HG03442 (cell line): ENCODE results near the gene MCRS1.

Source experiments
- ATAC-seq: cut with Tn5 transposase; IDR thresholded peaks from one replicate; pipeline ENCODE4 v1.9.1; 2021; ENCODE audit warnings: mild to moderate bottlenecking, moderate library complexity; ENCODE audit not compliant: unreplicated experiment

The MCRS1 gene

GRCh38 chr12:49582850-49583249 is 14.9 kb upstream of the MCRS1 start:
- ATAC-seq, result no peak

GRCh38 chr12:49582201-49582600 is 14.3 kb upstream of the MCRS1 start:
- no peak for ATAC-seq

- ATAC-seq, result no peak
Observed at GRCh38 chr12:49580572-49581535, 12.9 kb upstream of the MCRS1 start.

GRCh38 chr12:49578471-49579112 is 10.7 kb upstream of the MCRS1 start:
- ATAC-seq, result no peak

- ATAC-seq, result no peak
Observed at GRCh38 chr12:49577589-49578315, 9.8 kb upstream of the MCRS1 start.

GRCh38 chr12:49568442-49569162 is 660 bp upstream of the MCRS1 start:
- ATAC-seq, result peak; percentile 13

- ATAC-seq, result peak; percentile 7
Observed at GRCh38 chr12:49567302-49567610, 686 bp downstream of the MCRS1 start.

GRCh38 chr12:49566361-49566760 is 1.6 kb downstream of the MCRS1 start:
- no peak for ATAC-seq

- no peak for ATAC-seq
Observed at GRCh38 chr12:49565406-49566265, 2.3 kb downstream of the MCRS1 start.

- no peak for ATAC-seq
Observed at GRCh38 chr12:49564686-49565405, 3.1 kb downstream of the MCRS1 start.

- no peak for ATAC-seq
Observed at GRCh38 chr12:49563951-49564685, 3.8 kb downstream of the MCRS1 start.

GRCh38 chr12:49562831-49563230 is 5.1 kb downstream of the MCRS1 start:
- no peak for ATAC-seq

- ATAC-seq, result no peak
Observed at GRCh38 chr12:49562233-49562632, 5.7 kb downstream of the MCRS1 start.

GRCh38 chr12:49560695-49561094 is 7.2 kb downstream of the MCRS1 start:
- ATAC-seq, result no peak

GRCh38 chr12:49559011-49559675 is 8.8 kb downstream of the MCRS1 start:
- ATAC-seq, result no peak

GRCh38 chr12:49558526-49558925 is 9.4 kb downstream of the MCRS1 start:
- ATAC-seq, result no peak

GRCh38 chr12:49557917-49558215 is 10.1 kb downstream of the MCRS1 start:
- ATAC-seq, result no peak

- no peak for ATAC-seq
Observed at GRCh38 chr12:49557187-49557916, 10.6 kb downstream of the MCRS1 start.
